Parathyroid adenoma (tissue), 2 donors: ENCODE data around the gene LAMA5.
A peak's percentile ranks its signal among the peaks of the same experiment; 100 is the strongest.

ENCODE experiments used
- H2AFZ ChIP-seq: fragments of 300-600 bp; sonication (generic); one replicate; pipeline ENCODE4 v1.7.0; 2017; ENCODE audit warnings: antibody characterized with exemption, mild to moderate bottlenecking
- H3K27ac ChIP-seq: fragments of 300-600 bp; sonication (generic); one replicate; pipeline ENCODE4 v1.7.0; 2017
- H3K27me3 ChIP-seq: fragments of 300-600 bp; sonication (generic); one replicate; pipeline ENCODE4 v1.7.0; 2017; ENCODE audit warnings: low read length; ENCODE audit not compliant: control insufficient read depth, insufficient read depth
- H3K36me3 ChIP-seq: fragments of 300-600 bp; sonication (generic); one replicate; pipeline ENCODE4 v1.7.0; 2017; ENCODE audit warnings: low read length; ENCODE audit not compliant: control insufficient read depth, insufficient read depth
- H3K4me1 ChIP-seq: fragments of 300-600 bp; sonication (generic); one replicate; pipeline ENCODE4 v1.7.0; 2017; ENCODE audit warnings: control low read depth
- H3K4me2 ChIP-seq: fragments of 300-600 bp; sonication (generic); one replicate; pipeline ENCODE4 v1.7.0; 2017; ENCODE audit warnings: low read length
- H3K4me3 ChIP-seq: fragments of 300-600 bp; sonication (generic); one replicate; pipeline ENCODE4 v1.7.0; 2017; ENCODE audit warnings: low read depth, low read length
- H3K79me2 ChIP-seq: fragments of 300-600 bp; sonication (generic); one replicate; pipeline ENCODE4 v1.7.0; 2017; ENCODE audit warnings: control low read depth
- H3K9ac ChIP-seq: fragments of 300-600 bp; sonication (generic); one replicate; pipeline ENCODE4 v1.7.0; 2017; ENCODE audit warnings: mild to moderate bottlenecking
- H3K9me3 ChIP-seq: fragments of 300-600 bp; sonication (generic); one replicate; pipeline ENCODE4 v1.7.0; 2017; ENCODE audit warnings: low read length; ENCODE audit not compliant: control insufficient read depth
- TF ChIP-seq, protein P1 (sequence below): fragments of 300-600 bp; sonication (generic); IDR thresholded peaks from one replicate; pipeline ENCODE4 v1.7.0; 2017; ENCODE audit warnings: antibody characterized with exemption, mild to moderate bottlenecking
- donor health status: primary hyperparathyroidism.

Gene LAMA5

DNA sequence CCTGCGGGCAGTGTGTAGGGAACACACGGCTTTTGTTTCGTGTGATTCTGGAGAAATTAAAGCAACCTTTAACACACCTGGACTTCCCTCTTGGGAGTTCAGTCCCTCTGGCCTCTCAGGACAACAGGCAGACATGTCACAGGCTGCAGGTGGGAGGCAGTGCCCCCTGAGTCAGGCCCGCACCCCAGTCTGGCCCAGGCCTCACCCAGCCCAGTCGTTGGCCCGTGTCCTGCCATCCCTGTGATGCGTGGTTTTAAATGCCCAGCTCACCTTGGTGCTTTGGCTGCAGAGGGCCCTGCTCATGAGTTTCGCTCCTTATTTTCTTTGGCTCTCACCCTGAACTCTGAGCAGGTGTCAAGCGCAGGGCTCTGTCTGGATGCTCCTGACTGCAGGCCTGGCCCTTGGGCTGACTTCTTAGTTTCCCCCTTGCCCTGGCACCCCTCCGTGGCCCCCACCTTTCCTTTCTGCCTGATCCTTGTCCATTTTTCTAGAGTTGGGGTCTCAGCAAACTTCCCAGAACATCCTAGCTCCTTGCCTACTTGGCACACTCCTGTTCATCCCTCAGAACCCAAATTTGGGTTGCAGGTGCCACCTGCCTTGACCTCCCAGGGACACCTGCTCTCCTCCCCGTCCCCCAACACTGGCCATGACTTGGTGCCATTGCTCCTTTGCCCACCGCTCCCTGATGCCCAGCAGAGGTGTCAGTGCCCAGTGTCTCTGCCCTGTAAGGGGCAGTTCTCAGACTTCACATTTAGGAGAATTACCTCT, 42.2 kb upstream of the LAMA5 start:
- peak overlapping the region; percentile 43 for H2AFZ ChIP-seq
- no peak overlapping the region for H3K4me3 ChIP-seq
- no peaks in the 10 kb centered on the region for H3K27me3 ChIP-seq
- no peaks in the 10 kb centered on the region for H3K36me3 ChIP-seq
- peaks cover 22% of the 10 kb centered on the region for H3K4me1 ChIP-seq
- no peak overlapping the region for H3K27ac ChIP-seq
- H3K79me2 ChIP-seq: no peaks in the 10 kb centered on the region
- H3K9ac ChIP-seq: no peak overlapping the region
- no peaks in the 10 kb centered on the region for H3K9me3 ChIP-seq
- TF ChIP-seq, protein P1, sequence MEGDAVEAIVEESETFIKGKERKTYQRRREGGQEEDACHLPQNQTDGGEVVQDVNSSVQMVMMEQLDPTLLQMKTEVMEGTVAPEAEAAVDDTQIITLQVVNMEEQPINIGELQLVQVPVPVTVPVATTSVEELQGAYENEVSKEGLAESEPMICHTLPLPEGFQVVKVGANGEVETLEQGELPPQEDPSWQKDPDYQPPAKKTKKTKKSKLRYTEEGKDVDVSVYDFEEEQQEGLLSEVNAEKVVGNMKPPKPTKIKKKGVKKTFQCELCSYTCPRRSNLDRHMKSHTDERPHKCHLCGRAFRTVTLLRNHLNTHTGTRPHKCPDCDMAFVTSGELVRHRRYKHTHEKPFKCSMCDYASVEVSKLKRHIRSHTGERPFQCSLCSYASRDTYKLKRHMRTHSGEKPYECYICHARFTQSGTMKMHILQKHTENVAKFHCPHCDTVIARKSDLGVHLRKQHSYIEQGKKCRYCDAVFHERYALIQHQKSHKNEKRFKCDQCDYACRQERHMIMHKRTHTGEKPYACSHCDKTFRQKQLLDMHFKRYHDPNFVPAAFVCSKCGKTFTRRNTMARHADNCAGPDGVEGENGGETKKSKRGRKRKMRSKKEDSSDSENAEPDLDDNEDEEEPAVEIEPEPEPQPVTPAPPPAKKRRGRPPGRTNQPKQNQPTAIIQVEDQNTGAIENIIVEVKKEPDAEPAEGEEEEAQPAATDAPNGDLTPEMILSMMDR: no peak
- no peak overlapping the region for H3K4me2 ChIP-seq

DNA sequence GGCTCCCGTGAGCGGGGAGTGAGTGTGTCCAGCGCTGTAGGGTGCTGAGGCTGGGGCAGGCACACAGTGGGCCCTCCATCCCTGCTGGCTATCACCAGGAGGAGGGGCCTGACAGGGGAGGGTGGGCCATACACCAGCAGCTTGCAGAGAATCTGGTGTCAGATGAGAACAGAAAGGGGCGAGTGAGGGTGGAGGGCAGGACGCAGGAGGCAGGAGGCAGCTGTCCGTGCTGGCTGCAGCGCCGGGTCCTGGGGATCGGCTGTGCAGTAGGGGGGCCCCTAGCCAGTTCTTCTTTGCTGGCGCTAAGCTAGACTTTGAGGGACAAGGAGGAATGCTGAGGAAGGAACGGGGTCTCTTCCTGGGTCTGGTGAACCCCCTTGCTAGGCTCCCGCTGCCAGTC, 41.5 kb upstream of the LAMA5 start:
- TF ChIP-seq, protein P1: no peak

DNA sequence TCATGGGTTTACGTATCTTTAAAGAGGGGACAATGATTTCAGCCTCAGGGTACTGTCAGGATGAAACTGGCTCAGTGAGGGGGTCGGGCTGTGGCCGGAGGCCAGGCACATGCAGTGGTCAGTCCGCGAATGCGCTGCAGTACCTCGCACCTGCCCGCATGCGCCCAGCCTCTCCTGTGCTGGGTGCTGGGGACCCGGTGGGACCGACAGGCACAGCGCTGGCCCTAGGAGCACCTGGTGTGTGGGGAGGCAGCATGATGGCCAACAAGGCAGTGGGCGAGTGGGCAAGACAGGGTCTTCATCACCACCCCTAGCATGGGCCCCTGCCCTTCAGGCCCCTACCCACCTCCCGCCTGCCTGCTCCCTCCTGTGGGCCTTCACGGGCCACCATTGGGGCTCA, 40.9 kb upstream of the LAMA5 start:
- no peak overlapping the region for H3K9ac ChIP-seq
- H3K4me1 ChIP-seq: peaks cover 22% of the 10 kb centered on the region
- TF ChIP-seq, protein P1: no peak

More for the DNA sequence above, 41.5 kb upstream of the LAMA5 start:
- Histone ChIP-seq H3K9me3 (no peaks in the 10 kb centered on the region), H3K9ac (no peak overlapping the region), H3K4me2 (no peak overlapping the region), H3K36me3 (no peaks in the 10 kb centered on the region), H3K79me2 (no peaks in the 10 kb centered on the region), H2AFZ (no peak overlapping the region), H3K4me1 (peaks cover 22% of the 10 kb centered on the region), H3K27ac (no peak overlapping the region), H3K27me3 (no peaks in the 10 kb centered on the region), H3K4me3 (no peak overlapping the region)

DNA sequence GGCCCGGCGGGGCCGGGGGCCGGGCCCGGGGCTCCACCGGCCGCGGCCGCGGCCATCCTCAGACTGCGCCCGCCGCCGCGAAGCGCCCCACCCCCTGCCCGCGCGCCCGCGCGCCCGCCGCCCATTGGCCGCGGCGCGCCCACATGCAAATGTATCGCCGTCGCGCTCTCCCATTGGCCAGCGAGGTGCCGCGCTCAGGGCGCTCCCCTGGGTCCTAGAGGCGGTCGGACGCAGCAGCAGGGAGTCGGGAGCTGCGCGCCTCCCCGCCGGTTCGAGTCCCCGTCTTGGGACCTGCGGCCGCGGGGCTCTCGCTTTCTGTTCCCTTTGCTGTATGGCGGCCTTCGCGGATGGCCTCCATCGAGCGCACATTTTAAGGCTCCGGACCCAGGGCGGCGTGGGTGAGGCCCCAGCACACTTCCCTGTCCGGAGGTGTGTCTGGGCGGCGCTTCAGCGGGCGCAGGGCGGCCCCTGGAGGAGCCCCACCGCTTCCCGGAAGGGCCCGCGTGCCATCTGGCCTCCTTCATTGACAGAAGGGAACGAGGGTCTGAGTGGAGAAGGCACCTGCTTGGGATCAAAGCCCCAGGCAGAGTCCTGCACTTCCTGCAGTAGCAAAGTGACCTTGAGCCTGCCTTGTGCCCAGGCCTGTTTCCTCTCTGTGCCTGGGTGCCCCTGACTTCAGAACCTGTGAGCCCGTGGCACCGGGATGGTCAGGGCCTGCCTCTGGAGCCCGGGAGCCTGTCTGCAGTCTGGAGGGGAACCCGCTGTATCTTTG, 40.3 kb upstream of the LAMA5 start, which contains the start of gene CABLES2:
Gene CABLES2 (minus strand): TSS at position 65 of the 772 bp plus-strand sequence. CDS start 9 bp downstream, at position 56.
- Histone ChIP-seq H3K36me3 (no peaks in the 10 kb centered on the region), H3K27ac (peak within 1 kb of the TSS; percentile 29), H3K4me2 (peak within 1 kb of the TSS; percentile 92), H3K27me3 (no peaks in the 10 kb centered on the region), H2AFZ (peak within 1 kb of the TSS; percentile 86), H3K79me2 (no peaks in the 10 kb centered on the region), H3K9me3 (no peaks in the 10 kb centered on the region), H3K4me1 (peaks cover 22% of the 10 kb centered on the region), H3K4me3 (peak within 1 kb of the TSS; percentile 62), H3K9ac (peak within 1 kb of the TSS; percentile 29)
- TF ChIP-seq, protein P1: peak; percentile 26

More for the DNA sequence above, 40.9 kb upstream of the LAMA5 start:
- H3K27me3 ChIP-seq: no peaks in the 10 kb centered on the region
- H3K79me2 ChIP-seq: no peaks in the 10 kb centered on the region
- H2AFZ ChIP-seq: no peak overlapping the region
- peak overlapping the region; percentile 87 for H3K4me2 ChIP-seq
- no peaks in the 10 kb centered on the region for H3K36me3 ChIP-seq
- peak overlapping the region; percentile 61 for H3K4me3 ChIP-seq
- no peak overlapping the region for H3K27ac ChIP-seq
- no peaks in the 10 kb centered on the region for H3K9me3 ChIP-seq
